ENCODE measurements around the gene IGIP.

Gene IGIP

DNA sequence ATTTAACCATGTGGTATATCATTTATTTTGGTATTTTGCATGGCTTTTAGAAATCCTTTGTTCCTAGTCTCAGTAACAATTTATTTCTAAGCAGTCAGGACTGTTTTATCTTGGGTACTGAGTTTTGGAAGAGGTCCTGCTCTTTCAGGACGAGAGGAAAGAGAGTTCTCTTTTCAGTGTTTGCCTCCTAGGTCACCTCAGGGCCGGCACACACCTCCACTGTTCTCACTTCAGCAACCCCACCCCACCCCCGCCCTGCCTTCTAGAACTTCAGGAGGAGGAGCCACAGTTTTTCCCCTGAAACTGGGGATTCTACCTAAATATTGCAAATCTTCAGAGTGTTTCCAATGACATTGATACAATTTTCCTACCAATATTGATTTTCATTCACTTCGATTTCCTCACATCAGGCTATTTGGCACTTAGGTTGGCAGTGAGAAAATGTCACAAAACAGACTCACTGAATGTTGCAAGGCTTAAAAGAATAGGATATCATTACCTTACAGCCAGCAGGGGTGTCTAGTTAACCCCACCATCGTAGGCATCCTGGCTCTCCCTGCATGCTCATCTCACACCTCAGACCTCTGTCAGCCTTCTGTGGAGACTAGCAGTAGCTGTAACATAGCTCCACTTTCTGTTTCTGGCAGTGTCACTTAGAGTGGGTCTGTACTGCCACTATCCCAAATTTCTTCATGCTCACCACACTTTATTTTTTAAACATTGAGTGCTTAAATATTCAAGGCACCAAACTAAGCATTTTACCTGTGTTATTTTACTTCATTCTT lies 5.4 kb downstream of the IGIP start:
- H3K9me3 ChIP-seq (ENCODE audit: severe bottlenecking), result no peaks in the 10 kb centered on the region
- no peak overlapping the region for H3K4me3 ChIP-seq (ENCODE audit: low read depth, low read length)
- H3K27ac ChIP-seq, result no peak overlapping the region
- TF ChIP-seq CTCF (IDR thresholded peaks at IDR 0.05; ENCODE audit: low read depth, low read length), result no peak
- no peaks in the 10 kb centered on the region for H3K36me3 ChIP-seq
- H3K27me3 ChIP-seq (ENCODE audit: insufficient read depth, low read depth, severe bottlenecking), result no peaks in the 10 kb centered on the region
- no peak for DNase-seq

- Histone ChIP-seq H3K9me3 (ENCODE audit: severe bottlenecking) (no peaks in the 10 kb centered on the region), H3K4me3 (ENCODE audit: low read depth, low read length) (no peak overlapping the region), H3K27me3 (ENCODE audit: insufficient read depth, low read depth, severe bottlenecking) (no peaks in the 10 kb centered on the region), H3K27ac (0 out of 2 replicates have a peak overlapping the region, but pooled peaks have one; percentile 2), H3K36me3 (no peaks in the 10 kb centered on the region)
- DNase-seq, result peak; percentile 41
- no peak for TF ChIP-seq CTCF (IDR thresholded peaks at IDR 0.05; ENCODE audit: low read depth, low read length)
Measured at GRCh38 chr5:140131967-140132409, 6.3 kb downstream of the IGIP start.

GRCh38 chr5:140133514-140134167 lies 7.9 kb downstream of the IGIP start:
- H3K36me3 ChIP-seq, result no peaks in the 10 kb centered on the region
- H3K27ac ChIP-seq, result no peak overlapping the region
- no peaks in the 10 kb centered on the region for H3K9me3 ChIP-seq (ENCODE audit: severe bottlenecking)
- no peak for TF ChIP-seq CTCF (IDR thresholded peaks at IDR 0.05; ENCODE audit: low read depth, low read length)
- no peaks in the 10 kb centered on the region for H3K27me3 ChIP-seq (ENCODE audit: insufficient read depth, low read depth, severe bottlenecking)
- DNase-seq, result no peak
- H3K4me3 ChIP-seq (ENCODE audit: low read depth, low read length), result no peak overlapping the region

- TF ChIP-seq CTCF (IDR thresholded peaks at IDR 0.05; ENCODE audit: low read depth, low read length), result no peak
Measured at GRCh38 chr5:140134277-140134935, 8.7 kb downstream of the IGIP start.

DNA sequence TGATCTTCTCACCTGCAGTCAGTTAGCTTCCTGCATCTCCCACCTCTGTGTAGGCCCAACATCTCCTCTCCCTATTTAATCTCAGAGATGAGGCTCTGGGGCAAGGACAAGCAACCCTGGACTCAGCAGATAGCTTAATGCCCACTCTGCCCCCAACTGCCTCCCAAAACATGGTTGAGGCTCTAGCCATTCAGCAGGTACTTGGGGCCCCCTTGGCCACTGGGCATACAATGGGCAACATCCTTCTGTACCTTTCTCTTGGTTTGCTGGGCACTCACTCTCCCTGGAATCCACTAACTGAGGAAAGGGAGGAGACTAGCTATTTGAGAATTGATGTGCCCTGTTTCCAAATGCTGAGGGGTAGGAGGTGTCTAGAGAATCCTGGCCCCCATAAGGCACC lies 9.4 kb downstream of the IGIP start:
- no peak for TF ChIP-seq CTCF (IDR thresholded peaks at IDR 0.05; ENCODE audit: low read depth, low read length)
- no peak for DNase-seq
- Histone ChIP-seq H3K36me3 (no peaks in the 10 kb centered on the region), H3K9me3 (ENCODE audit: severe bottlenecking) (no peaks in the 10 kb centered on the region), H3K4me3 (ENCODE audit: low read depth, low read length) (no peak overlapping the region), H3K27ac (no peak overlapping the region), H3K27me3 (ENCODE audit: insufficient read depth, low read depth, severe bottlenecking) (no peaks in the 10 kb centered on the region)

More at GRCh38 chr5:140134277-140134935, 8.7 kb downstream of the IGIP start:
- no peak overlapping the region for H3K4me3 ChIP-seq (ENCODE audit: low read depth, low read length)
- H3K27ac ChIP-seq, result no peak overlapping the region
- no peak for DNase-seq
- no peaks in the 10 kb centered on the region for H3K9me3 ChIP-seq (ENCODE audit: severe bottlenecking)
- no peaks in the 10 kb centered on the region for H3K27me3 ChIP-seq (ENCODE audit: insufficient read depth, low read depth, severe bottlenecking)
- H3K36me3 ChIP-seq, result no peaks in the 10 kb centered on the region

Measured in WERI-Rb-1 (cell line).